ENCODE results near the gene CSTPP1.
"Not testable (repeated sequence)": the region's sequence is repeated elsewhere in the genome, so short reads cannot be mapped to it uniquely, and the experiment has no call there.

The CSTPP1 gene

DNA sequence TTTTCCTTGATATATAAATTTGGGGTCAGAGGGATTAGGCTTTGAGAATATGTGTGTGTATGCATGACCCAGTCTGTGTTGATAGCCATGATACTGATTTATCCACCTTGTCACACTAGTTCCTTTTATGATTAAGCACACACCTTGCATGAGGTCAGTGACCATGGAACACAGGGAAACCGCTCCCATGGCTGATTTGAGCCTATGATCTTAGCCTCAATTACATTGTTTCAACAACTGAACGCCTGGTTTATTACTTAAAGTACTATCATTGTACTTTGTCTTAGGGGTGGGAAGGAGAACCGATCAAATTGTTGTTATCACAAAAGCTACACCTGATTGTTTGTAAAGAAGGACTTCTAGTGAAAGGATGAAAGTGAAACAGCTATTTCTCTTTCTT is 169.4 kb downstream of the CSTPP1 start:
- DNase-seq = no peak

DNA sequence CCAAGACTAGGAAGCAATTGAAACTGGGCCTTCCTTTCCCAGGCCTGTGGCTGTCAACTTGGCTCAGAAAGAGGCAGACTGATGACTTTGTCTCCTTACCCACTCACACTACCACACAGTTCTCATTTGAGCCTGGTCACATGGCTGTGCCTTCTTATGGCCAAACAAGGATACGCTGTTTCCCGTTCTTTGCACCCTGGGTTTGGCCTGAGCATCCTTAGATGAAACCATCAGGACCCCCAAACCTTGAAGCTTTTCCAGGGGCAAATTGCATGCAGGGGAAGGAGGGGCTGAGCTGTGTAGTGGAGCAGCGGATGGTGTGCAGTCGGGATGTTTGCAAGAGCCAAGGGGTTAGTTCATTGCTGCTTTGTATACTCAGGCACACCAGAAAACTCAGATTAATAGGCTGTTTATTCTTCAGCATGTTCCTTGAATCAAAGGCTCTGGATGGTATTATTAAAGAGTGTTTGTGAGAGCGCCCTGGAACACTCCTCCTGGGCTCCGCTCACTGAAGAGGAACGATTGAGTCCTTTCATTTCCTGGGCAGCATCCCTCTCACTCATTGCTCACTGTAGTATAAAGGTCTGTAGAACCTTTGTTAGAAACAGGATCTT is 170.3 kb downstream of the CSTPP1 start:
- DNase-seq = peak; percentile 10 to 67 (median 57)

DNA sequence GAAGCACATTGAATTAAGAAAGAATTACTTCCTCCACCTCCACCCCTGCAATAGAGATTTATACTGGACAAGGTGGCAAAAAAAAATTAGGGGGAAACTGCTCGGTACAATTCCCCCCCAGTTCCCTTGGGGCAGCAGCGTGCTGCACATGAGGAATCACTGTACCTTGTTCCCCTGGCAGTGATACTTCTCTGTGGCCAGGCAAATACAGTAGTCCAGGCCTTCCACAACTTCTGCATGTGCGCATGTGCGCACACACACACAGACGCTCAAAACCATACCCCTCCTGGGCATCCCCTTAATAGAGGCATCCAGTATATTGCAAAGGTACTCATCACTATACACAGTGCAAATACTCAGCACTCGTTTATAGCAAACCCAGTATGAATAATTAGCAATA is 171.2 kb downstream of the CSTPP1 start:
- no peak for DNase-seq

DNA sequence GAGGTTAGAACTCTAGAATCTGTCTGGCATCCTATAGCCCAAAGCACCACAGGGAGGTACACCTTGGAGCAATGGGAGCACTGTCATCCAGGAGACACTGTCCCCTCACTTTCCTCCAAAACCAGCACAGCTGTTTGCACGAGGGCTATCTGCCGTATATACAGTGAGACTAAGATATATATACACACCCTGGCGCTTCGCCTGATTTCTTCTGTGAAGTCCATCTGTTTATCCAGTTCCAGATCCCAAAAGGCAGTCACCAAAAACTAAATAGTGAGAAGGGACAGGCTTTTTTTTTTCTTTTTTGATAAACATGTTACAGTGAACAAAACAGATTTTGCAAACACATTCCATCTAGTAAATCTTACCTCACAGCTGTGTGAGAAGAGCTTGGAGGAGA is 171.7 kb downstream of the CSTPP1 start:
- no peak for DNase-seq

DNA sequence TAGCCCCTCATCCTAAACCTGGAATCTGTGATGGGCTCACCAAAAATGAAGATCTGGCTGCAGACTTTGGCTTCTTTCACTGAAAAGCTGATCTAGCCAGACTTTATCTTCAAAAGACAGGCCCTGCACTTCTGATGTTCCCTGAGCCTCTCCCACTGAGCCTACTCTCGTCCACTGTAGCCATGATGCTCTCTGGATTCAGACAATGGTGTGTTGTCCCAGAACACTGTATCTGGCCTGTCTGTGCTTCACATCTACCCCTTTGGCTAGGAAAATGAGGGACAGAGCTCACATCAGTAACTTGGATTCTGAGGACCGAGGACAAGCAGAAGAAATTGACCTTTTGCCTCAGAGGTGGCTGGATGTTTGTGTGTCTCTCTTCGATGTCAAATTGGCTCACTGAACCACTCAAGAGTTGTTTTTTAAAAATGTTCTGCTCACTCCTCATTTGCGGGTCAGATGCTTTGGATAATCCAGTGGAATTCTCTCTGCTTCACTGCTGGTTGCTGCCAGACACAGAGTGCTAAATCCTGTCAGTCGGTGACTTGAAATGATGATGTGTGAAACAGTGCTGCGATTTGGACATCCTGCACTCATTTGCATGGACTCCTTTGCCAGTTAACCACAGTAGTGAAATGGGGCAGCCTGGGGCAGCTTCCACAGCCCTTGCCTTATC is 172.6 kb downstream of the CSTPP1 start:
- no peak for DNase-seq

DNA sequence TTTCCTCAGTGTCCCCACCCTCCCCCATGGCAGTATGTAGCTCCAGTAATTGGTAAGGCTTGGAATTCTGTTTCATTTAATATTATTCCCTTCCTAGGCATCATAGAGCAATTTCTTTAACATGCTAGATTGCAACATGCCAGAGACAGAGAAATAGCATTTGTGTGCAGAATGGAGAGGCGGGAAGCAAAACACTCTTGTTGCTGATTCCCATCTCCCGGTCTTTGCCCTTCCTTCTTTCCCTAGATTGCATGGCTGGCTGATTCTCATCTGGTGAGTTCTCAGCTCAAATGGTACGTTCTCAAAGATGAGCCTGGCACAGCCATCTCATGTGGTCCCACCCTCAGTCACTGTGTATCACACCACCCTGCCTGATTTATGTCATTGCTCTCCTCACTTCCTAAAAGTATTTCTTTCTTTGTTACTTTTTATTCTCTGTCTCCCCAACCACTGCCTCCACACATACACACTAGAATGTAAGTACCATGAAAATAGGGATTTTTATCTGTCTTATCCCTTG is 173.2 kb downstream of the CSTPP1 start:
- peak in 1 of 3 experiments; percentile 57 for DNase-seq

DNA sequence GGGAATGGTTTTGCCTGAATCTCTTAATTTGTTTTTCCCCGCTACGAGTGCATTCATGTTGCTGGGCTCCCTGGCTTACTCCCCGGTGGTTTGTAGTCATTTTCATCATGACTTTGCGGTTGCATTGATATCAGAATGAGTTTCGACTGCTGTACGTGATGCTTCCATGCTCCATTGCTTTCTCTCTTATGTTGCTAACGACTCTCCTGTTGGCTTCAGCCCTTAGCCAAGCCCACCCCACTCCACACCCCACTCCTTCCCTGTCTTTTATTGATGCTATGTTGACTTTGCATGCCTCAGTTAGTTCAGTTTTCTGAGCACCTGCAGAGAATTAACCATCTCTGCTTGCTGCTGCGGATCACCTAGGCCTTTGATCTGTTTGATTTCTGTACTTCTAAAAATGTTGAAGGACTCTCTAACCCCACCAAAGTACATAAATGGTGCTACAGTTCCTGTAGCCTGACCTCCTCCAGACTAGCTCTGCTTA is 174.8 kb downstream of the CSTPP1 start:
- peak; percentile 69 to 99 (median 91) for DNase-seq

DNA sequence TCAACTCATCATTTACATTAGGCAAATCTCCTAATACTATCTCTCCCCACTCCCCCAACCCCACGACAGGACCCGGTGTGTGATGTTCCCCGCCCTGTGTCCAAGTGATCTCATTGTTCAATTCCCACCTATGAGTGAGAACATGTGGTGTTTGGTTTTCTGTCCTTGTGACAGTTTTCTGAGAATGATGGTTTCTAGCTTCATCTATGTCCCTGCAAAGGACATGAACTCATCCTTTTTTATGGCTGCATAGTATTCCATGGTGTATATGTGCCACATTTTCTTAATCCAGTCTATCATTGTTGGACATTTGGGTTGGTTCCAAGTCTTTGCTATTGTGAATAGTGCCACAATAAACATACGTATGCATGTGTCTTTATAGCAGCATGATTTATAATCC is 176.4 kb downstream of the CSTPP1 start:
- not testable (repeated sequence) for DNase-seq

DNA sequence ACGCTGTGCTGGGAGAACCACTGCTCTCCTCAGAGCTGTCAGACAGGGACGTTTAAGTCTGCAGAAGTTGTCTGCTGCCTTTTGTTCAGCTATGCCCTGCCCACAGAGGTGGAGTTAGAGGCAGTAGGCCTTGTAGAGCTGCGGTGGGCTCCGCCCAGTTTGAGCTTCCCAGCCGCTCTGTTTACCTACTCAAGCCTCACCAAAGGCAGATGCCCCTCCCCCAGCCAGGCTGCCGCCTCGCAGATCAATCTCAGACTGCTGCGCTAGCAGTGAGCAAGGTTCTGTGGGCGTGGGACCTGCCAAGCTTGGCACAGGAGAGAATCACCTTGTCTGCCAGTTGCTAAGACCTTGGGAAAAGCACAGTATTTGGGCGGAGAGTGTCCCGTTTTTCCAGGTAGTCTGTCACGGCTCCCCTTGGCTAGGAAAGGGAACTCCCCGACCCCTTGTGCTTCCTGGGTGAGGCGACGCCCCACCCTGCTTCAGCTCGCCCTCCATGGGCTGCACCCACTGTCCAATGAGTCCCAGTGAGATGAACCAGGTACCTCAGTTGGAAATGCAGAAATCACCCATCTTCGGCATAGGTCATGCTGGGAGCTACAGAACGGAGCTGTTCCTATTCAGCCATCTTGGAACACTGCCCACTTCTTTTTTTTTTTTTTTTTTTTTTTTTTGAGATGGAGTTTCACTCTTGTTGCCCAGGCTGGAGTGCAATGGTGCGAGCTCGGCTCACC is 182.6 kb downstream of the CSTPP1 start:
- peak; percentile 33 to 87 (median 64) for DNase-seq

DNA sequence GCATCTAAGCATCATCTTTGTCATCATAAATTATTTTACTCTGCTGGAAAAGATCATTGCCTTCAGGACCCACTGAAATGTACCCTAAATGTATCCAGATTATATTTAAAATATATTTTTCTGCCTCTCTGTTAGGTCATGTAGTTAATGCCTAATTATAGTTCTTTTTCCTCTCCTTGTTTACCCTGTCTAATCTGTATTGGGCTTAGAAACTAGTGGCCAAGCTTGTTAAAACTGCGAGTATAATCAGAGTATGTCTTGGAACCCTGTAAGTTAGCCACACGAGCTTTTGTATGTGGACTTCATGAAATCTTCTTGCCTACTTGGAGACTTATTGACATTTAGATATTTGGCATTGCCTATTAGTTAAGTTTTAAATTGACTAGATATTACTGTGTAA is 184.5 kb downstream of the CSTPP1 start:
- DNase-seq = no peak

DNA sequence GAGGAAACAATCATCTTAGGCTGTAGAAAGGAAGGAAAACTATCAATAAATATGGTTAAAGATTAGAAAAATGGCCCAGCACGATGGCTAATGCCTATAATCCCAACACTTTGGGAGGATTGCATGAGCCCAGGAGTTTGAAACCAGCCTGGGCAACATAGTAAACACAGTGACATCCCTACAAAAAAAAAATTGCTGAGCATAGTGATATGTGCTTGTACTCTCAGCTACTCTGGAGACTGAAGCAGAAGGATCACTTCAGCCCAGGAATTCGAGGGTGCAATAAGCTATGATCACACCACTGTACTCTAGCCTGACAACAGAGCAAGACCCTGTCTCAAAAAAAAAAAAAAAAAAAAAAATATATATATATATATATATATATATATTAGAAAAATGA is 185.2 kb downstream of the CSTPP1 start:
- no peak for DNase-seq

DNA sequence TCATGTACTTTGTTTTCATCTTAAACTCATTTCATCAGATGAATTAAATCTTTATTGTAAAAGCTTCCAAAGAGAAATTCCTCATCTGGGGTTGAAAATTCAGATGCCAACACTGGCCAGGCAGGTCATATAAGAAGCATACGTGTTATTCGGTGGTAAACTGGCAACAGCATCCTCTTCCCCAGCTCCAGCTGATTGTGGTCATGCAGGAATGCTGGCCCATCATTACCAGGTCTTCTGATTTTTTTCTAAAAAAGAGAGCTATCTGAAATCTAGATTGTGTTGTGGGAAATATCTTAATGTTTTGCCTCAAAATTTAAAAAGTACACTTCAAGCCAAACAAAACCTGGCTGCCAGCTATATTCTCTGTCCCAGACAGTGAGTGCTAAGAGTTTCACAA is 186.5 kb downstream of the CSTPP1 start:
- DNase-seq = no peak

DNA sequence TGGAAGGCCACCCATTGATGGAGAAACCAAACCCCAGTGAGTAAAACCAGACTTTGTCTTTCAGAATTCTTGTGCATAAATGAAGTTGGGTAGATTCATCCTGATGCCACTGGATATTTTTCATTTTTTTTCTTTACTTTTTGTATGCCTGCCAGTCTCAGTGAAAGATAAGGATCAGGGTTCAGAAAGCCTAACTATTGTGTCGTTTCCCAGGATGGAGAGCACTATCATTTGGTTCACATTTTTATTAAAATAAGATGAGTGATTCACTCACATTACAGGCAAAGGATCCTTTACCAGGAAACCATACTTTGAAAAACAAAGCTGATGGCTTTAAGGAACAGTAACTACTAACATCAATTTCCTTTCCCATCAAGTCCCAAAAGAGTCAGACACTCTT is 188.1 kb downstream of the CSTPP1 start:
- no peak for DNase-seq

DNA sequence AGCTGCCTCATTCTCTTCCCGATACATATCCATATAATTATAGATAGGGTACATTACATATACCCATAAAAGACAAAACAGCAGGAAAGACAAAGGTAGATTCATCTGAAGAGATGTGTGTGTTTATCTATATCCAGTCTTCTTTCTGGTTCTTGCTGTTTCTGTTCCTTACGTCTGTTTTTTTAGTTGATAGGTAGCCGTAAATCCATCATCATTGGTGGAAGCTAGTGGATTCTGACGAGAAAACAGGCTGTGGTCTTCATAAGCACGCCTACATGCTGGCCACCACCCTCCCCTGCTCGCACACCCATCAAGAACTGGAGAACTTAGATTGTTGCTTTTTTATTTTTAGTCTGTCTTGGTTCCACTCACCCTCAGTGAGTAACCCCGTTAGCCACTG is 188.5 kb downstream of the CSTPP1 start:
- DNase-seq = no peak

DNA sequence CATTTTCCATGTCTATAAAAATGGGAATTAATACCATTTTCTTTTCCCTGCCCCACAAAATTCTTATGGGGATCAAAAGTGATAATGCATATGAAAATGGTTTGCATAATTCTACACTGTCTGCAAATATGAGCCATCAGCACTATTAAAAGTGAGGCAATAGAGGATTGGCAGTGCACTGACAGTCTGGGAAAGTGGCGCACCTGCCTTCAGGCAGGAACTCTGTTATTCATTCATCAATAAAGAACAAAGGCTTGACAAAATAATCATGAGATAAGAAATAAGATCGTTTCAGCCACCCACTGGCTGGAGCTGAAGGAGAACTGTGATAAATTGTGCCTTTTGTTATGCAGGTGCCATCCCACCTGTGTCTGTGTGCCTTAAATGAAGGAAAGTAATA is 190.7 kb downstream of the CSTPP1 start:
- peak in 2 of 3 experiments; percentile 60 to 87 for DNase-seq

DNA sequence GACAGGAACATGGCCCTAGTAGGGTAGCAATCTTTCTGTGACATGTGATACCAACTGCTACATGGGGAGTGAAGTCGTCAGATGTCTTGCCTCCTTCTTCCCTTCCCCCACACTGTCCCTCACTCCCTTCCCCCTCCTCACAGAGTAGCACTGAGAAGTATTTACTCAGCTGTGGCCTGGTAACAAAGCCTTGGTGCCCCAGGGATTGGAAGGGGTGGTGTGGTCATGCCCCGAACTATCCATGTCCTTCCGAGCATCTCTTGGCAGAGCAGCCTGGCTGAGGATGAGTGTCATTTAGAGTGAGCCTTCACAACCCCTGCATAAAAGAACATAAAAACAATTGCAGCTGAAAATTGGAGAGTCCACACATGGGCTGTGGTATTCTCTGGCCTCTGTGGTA is 194.0 kb downstream of the CSTPP1 start:
- DNase-seq = peak; percentile 76 to 95 (median 91)

DNA sequence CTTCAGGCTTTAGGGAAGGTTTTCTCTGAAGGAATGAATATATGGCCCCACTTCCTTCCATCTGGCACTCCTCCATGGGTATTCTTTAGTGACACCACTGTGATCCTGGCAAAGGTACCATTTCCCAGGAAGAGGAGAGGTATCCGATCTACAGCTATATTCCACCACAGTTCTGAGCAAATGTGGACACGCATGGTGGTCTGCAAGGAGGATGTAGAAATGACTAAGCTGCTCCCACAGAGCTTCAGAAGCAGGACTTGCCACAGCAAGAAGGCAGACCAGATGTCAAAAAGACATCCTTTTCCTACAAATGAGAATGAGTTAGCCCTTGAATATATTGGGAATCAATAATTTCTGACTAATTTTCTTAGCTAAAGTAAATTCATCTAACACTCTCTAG is 194.6 kb downstream of the CSTPP1 start:
- DNase-seq = no peak

DNA sequence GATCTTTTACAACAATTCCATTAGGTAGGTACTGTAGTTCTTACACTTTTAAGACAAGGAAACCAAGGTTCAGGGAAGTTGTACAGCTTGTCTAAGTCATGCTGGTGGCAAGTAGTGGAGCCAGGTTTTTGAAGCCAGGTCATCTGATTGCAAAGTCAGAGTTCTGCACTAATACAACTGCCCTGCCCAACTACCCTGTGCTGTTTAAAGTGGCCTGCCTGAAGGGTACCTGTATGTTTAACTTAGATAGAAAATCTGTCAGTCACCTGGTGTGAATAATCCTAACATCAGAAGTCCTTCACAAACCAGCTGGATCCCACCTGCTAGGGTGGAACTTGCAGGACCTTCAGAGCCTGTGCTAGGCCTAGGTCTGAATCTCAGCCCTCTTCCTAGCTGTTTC is 195.9 kb downstream of the CSTPP1 start:
- DNase-seq = no peak

DNA sequence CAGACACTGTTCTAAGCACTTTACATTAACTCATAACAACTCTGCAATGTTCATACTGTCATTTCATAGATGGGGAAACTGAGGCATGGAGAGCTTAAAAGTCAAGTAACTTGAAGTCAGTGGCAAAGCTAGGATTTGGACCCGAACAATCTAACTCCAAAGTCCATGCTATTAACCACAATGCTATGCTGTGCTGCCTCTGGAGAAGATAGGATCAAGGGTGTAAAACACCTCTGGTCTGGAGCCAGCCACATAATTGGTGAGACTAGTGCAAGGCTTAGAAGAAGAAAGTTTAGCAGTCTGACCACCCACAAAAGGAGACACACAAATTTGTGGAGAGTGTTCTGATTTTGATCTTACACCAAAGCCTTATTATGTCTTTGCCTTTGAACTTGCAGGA is 196.4 kb downstream of the CSTPP1 start:
- DNase-seq = no peak

DNA sequence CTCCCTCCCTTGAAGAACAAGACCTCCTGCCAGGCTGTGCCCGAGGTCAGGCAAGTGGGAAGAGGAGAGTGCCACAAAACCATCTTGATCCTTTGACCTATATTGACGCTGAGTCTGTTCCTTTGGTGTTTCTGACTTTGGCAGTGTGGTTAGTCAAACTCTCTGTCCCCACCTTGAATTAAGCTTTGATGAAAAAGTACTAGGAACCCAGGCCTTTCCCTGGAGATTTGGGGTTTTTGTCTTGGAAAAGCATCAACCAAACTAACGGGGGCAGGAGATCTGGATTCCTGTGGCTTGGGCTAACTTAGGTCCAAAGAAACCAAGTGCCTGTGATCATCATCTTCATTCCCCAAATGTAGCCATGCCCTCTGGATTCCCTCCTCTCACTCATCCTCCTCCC is 199.8 kb downstream of the CSTPP1 start:
- no peak for DNase-seq

DNA sequence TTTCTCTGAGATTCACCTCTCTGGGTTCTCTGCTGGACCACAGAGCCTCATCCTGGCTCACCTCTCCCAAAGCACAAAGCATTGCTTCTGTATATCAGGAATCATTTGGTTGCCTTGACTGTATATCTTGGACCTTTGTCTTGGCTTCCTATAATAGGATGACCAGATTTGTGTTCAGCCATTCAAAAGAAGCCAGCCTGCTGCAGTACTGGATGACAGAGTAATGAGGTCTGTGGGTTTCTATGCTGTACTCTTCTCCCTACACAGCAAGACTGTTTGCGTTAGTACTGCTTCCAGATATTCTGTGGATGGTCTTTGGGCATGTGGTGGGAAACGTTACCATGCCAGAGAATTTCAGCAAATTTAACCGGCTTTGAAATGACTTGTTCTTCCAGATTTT is 200.4 kb downstream of the CSTPP1 start:
- no peak for DNase-seq

DNA sequence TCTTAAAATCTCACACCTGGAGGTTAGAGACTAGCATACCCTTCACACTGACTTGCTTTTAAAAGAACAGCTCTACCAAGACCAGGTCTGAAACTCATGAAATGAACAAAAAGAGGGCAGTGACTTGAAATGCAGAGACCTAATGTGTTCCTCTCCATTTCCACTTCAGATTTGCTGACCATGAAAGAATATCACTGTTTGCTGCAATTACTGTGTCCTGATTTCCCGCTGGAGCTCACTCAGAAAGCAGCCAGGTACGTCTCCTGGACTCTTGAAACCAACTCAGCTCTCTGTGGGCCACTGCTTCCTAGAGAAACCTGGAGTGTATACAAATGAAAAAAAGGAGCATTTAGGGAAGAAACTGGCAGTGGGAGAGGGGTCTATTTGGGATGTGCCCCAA is 200.9 kb downstream of the CSTPP1 start:
- DNase-seq = peak in 1 of 3 experiments; percentile 86

DNA sequence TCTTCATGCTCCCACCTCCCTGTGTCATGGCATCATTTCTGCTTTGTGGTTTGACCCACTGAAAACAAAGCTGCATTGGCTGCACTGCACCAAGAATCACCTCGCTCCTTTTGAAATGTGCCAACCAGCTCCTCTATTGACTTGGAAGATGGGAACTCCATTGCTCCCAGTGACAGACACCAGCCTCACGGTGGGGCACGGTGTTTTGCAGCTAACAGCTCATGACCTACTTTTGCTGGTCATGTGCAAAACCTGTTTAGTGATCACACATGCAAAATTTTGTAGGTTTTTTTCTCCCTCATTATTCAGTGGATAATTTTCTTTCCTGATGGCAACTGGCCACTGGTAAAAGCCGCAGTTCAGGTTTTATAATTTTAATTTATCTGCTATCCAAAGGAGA is 203.3 kb downstream of the CSTPP1 start:
- no peak for DNase-seq

DNA sequence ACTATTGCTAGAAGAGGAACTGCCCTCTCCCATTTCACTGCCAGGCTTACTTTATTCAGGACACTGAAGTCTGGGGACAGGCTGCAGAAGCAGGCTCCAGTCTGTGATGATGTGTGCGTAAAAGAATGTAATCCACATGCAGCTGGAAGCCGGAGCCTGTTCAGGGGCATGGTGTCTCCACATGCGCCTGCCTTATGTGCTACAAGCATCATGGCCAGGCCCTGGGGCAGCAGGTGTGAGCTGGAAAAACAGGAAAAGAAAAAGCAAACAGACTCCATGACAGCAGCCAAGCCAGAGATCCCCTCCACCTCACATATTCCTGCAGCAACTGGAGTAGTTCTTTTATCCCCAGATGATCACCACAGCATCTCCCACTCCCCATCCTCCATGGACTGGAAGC is 206.8 kb downstream of the CSTPP1 start:
- peak in 2 of 3 experiments; percentile 55 to 75 for DNase-seq

All from NCI-H1417 (cell line).